DND-41 (cell line): Measurements from ENCODE around the gene LRP4.
A peak's percentile ranks its signal among the peaks of the same experiment; 100 is the strongest.

Experiments used
- ATAC-seq: fragments of 200-7000 bp; cut with Tn5 transposase; 3 replicates; pipeline ENCODE4 v1.9.1; 2021; ENCODE audit warnings: low read depth; ENCODE audit not compliant: insufficient read depth
- DNase-seq: peaks from one replicate; pipeline ENCODE4 v3.0.0-alpha.2; 2020
- H2AFZ ChIP-seq: 2 replicates; pipeline ENCODE4 v1.6.0; 2012; ENCODE audit warnings: low read depth, low read length
- H3K27ac ChIP-seq: 2 replicates; pipeline ENCODE4 v1.5.1; 2012; ENCODE audit warnings: low read length, inconsistent platforms
- H3K27me3 ChIP-seq: fragments of 200-600 bp; sonication (generic); 2 replicates; pipeline ENCODE4 v1.6.0; 2012; ENCODE audit warnings: low read length, mild to moderate bottlenecking, inconsistent platforms; ENCODE audit not compliant: insufficient read depth, poor library complexity
- H3K36me3 ChIP-seq: 2 replicates; pipeline ENCODE4 v1.5.1; 2012; ENCODE audit warnings: low read length, inconsistent platforms; ENCODE audit not compliant: insufficient read depth
- H3K4me1 ChIP-seq: 2 replicates; pipeline ENCODE4 v1.5.1; 2012; ENCODE audit warnings: mild to moderate bottlenecking, low read length; ENCODE audit not compliant: insufficient read depth
- H3K4me2 ChIP-seq: 2 replicates; pipeline ENCODE4 v1.6.0; 2012; ENCODE audit warnings: mild to moderate bottlenecking, moderate library complexity, low read length, inconsistent platforms; ENCODE audit not compliant: insufficient read depth
- H3K4me3 ChIP-seq, 2 experiments: fragments of 200-600 bp in 1 of 2; shearing (Covaris generic) in 1 of 2; 2 replicates each; pipeline ENCODE4 v1.5.1; 2012 to 2016; ENCODE audit warnings: inconsistent platforms in 2 of 2, low read length in 2 of 2, mild to moderate bottlenecking in 2 of 2, low read depth in 1 of 2, moderate library complexity in 1 of 2
- H3K79me2 ChIP-seq: 2 replicates; pipeline ENCODE4 v1.6.0; 2012; ENCODE audit warnings: low read length, inconsistent platforms; ENCODE audit not compliant: insufficient read depth
- H3K9ac ChIP-seq: 2 replicates; pipeline ENCODE4 v1.6.0; 2012; ENCODE audit warnings: low read depth, mild to moderate bottlenecking, inconsistent platforms, low read length, moderate library complexity
- H3K9me3 ChIP-seq: 2 replicates; pipeline ENCODE4 v1.5.1; 2012; ENCODE audit warnings: low read length, moderate library complexity, mild to moderate bottlenecking, inconsistent platforms; ENCODE audit not compliant: insufficient read depth, severe bottlenecking
- H4K20me1 ChIP-seq: 2 replicates; pipeline ENCODE4 v1.6.0; 2012; ENCODE audit warnings: low read length; ENCODE audit not compliant: insufficient read depth
- CTCF ChIP-seq: IDR thresholded peaks from 2 replicates; pipeline ENCODE4 v1.5.1; 2012; ENCODE audit warnings: borderline replicate concordance, low read length, moderate library complexity, mild to moderate bottlenecking; ENCODE audit not compliant: poor library complexity, severe bottlenecking; ENCODE audit errors: extremely low read depth
- EZH2 ChIP-seq: IDR thresholded peaks from 3 replicates; pipeline ENCODE4 v1.6.1; 2012; ENCODE audit warnings: borderline replicate concordance, low read depth, mild to moderate bottlenecking, moderate library complexity, low read length, inconsistent platforms; ENCODE audit not compliant: severe bottlenecking

LRP4 gene

GRCh38 chr11:46914363-46914762, 4.0 kb downstream of the LRP4 start:
- no peaks in the 10 kb centered on the region for H3K79me2 ChIP-seq
- no peak for ATAC-seq
- TF ChIP-seq EZH2 (no peak), CTCF (no peak)
- H3K27me3 ChIP-seq, result peaks cover 58% of the 10 kb centered on the region
- H4K20me1 ChIP-seq, result peaks cover 10% of the 10 kb centered on the region; the same call in 1 of the 2 replicates
- no peak overlapping the region for H3K4me3 ChIP-seq
- no peak for DNase-seq
- H2AFZ ChIP-seq, result no peak overlapping the region
- H3K4me2 ChIP-seq, result no peak overlapping the region
- no peak overlapping the region for H3K9ac ChIP-seq
- H3K27ac ChIP-seq, result no peak overlapping the region
- H3K4me1 ChIP-seq, result peaks cover 33% of the 10 kb centered on the region
- H3K9me3 ChIP-seq, result no peaks in the 10 kb centered on the region
- no peaks in the 10 kb centered on the region for H3K36me3 ChIP-seq

GRCh38 chr11:46913484-46913883, 4.9 kb downstream of the LRP4 start:
- Histone ChIP-seq H4K20me1 (peaks cover 10% of the 10 kb centered on the region; the same call in 1 of the 2 replicates), H3K9me3 (no peaks in the 10 kb centered on the region), H3K4me2 (no peak overlapping the region), H3K79me2 (no peaks in the 10 kb centered on the region), H3K36me3 (no peaks in the 10 kb centered on the region), H3K27me3 (peaks cover 49% of the 10 kb centered on the region), H2AFZ (no peak overlapping the region), H3K4me3 (no peak overlapping the region), H3K4me1 (peaks cover 24% of the 10 kb centered on the region), H3K9ac (no peak overlapping the region), H3K27ac (no peak overlapping the region)
- DNase-seq (no peak), ATAC-seq (no peak)
- TF ChIP-seq CTCF (no peak), EZH2 (no peak)

- Histone ChIP-seq H2AFZ (peak overlapping the region; percentile 62), H3K27me3 (peaks cover 42% of the 10 kb centered on the region), H3K9me3 (no peaks in the 10 kb centered on the region), H3K79me2 (no peaks in the 10 kb centered on the region), H3K36me3 (no peaks in the 10 kb centered on the region), H3K9ac (peak overlapping the region; percentile 37), H3K4me1 (peaks cover 18% of the 10 kb centered on the region), H3K4me3 (peak overlapping the region in 1 of 2 experiments; percentile 48; a peak in 2 of 4 replicates), H3K4me2 (peak overlapping the region; percentile 67), H4K20me1 (peaks cover 8% of the 10 kb centered on the region; the same call in 1 of the 2 replicates), H3K27ac (no peak overlapping the region)
- TF ChIP-seq CTCF (no peak), EZH2 (no peak)
- ATAC-seq (peak; percentile 73), DNase-seq (peak; percentile 43)
Observed at GRCh38 chr11:46912526-46913150, 5.7 kb downstream of the LRP4 start.

GRCh38 chr11:46907606-46908005, 10.7 kb downstream of the LRP4 start:
- Histone ChIP-seq H3K27ac (no peak overlapping the region), H3K79me2 (no peaks in the 10 kb centered on the region), H3K9me3 (no peaks in the 10 kb centered on the region), H3K4me3 (no peak overlapping the region), H3K27me3 (no peaks in the 10 kb centered on the region), H2AFZ (no peak overlapping the region), H3K36me3 (no peaks in the 10 kb centered on the region), H3K4me1 (peaks cover 6% of the 10 kb centered on the region), H4K20me1 (no peaks in the 10 kb centered on the region), H3K4me2 (no peak overlapping the region), H3K9ac (no peak overlapping the region)
- ATAC-seq (no peak), DNase-seq (no peak)
- no peak for TF ChIP-seq CTCF
- TF ChIP-seq EZH2, result no peak
